ENCODE results near the gene PSMD13. TPM values are rescaled to one million over a fixed set of nuclear protein-coding genes. Genes with fewer than 3 reads are reported as not detected.
A peak's percentile ranks its signal among the peaks of the same experiment; 100 is the strongest.

The PSMD13 gene
- total and polyA plus RNA-seq, 2 donors (not counting 1 experiment from before 2014, with no cell fraction given): 98.0 to 104 TPM

- CTCF ChIA-PET: interaction anchor here (1.0 kb wide), 1 partner anchor 47 kb away, joined by 3 read pairs; no protein-coding TSS in a partner anchor
These were observed 33.5 kb upstream of the PSMD13 start for GRCh38 chr11:203056-203944.

More at GRCh38 chr11:203056-203944, 33.5 kb upstream of the PSMD13 start:
- Mint-ChIP-seq H3K27me3 (no peaks in the 10 kb centered on the region), H3K4me3 (peak overlapping the region; percentile 5), H3K4me1 (peaks cover 46% of the 10 kb centered on the region), H3K9me3 (ENCODE audit: insufficient read depth) (no peaks in the 10 kb centered on the region), H3K27ac (no peak overlapping the region)
- Histone ChIP-seq H3K4me2 (replicated peaks; ENCODE audit: low read depth, low read length, poor library complexity, severe bottlenecking) (no peak overlapping the region), H3K9ac (ENCODE audit: low read length) (no peak overlapping the region), H3K36me3 (replicated peaks in 1 of 2; ENCODE audit: control extremely low read depth in 1 of 2, control insufficient read depth in 1 of 2, extremely low read depth in 1 of 2, insufficient read depth in 2 of 2, low read length in 1 of 2) (peaks cover 0 to 31% of the 10 kb centered on the region in 2 experiments), H3K27ac (ENCODE audit: low read length in 2 of 2) (no peak overlapping the region), H3K79me2 (ENCODE audit: control insufficient read depth, insufficient read depth, low read length) (peaks cover 47% of the 10 kb centered on the region), H4K20me1 (ENCODE audit: control insufficient read depth, insufficient read depth, low read length, poor library complexity, severe bottlenecking) (peaks cover 55% of the 10 kb centered on the region), H3K27me3 (replicated peaks in 1 of 4; ENCODE audit: control extremely low read depth in 1 of 4, control insufficient read depth in 3 of 4, insufficient read depth in 4 of 4, low read length in 3 of 4) (no peaks in the 10 kb centered on the region), H3K9me3 (ENCODE audit: control extremely low read depth in 1 of 3, control insufficient read depth in 2 of 3, insufficient read depth in 1 of 3, low read length in 2 of 3) (no peaks in the 10 kb centered on the region), H3K4me3 (ENCODE audit: control extremely low read depth in 1 of 5, extremely low read depth in 1 of 5, insufficient read depth in 1 of 5, low read depth in 2 of 5, low read length in 4 of 5) (no peak overlapping the region), H2AFZ (ENCODE audit: insufficient read depth, low read depth, low read length, poor library complexity, severe bottlenecking) (no peak overlapping the region), H3K4me1 (ENCODE audit: control insufficient read depth in 2 of 2, insufficient read depth in 2 of 2, low read length in 2 of 2) (peaks cover 14 to 27% of the 10 kb centered on the region in 2 donors)
- POLR2A ChIA-PET: no interaction called here
- no peak for ATAC-seq (ENCODE audit: low read depth)
- TF ChIP-seq EZH2 (IDR thresholded peaks at IDR 0.05; ENCODE audit: borderline replicate concordance, insufficient read depth, low read depth, low read length, poor library complexity, severe bottlenecking) (no peak), CTCF (IDR thresholded peaks at IDR 0.05) (no peak)
- WGBS (ENCODE audit: insufficient coverage): 94% methylated on average over 7 of the region's 7 CpGs
- no peak for DNase-seq
- intact Hi-C loops (cut with micrococcal nuclease): no loop called here

All from B cell (primary cell).